Limb (tissue), 2 donors: ENCODE measurements around the gene DNAH12.
A peak's percentile ranks its signal among the peaks of the same experiment; 100 is the strongest.
"Not testable (repeated sequence)": the region's sequence is repeated elsewhere in the genome, so short reads cannot be mapped to it uniquely, and the experiment has no call there.

Experiments used
- DNase-seq, 2 donors: peaks; one replicate each; pipeline ENCODE4 v3.0.0-alpha.2; 2016; ENCODE audit errors: extremely low spot score in 2 of 2

Gene DNAH12

DNA sequence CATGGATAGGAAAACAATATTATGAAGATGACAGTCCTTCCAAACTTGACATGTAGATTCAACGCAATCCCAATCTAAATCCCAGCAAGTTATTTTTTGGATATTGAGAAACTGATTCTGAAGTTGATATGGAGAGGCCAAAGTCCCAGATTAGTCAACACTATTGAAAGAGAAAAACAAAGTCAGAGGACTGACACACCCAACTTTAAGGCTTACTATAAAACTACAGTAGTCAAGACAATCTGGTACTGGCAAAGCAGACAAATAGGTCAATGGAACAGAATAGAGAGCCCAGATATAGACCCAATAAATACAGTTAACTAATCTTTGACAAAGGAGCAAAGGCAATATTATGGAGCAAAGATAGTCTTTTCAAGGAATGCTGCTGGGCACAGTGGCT, 132.4 kb downstream of the DNAH12 start:
- no peak for DNase-seq

DNA sequence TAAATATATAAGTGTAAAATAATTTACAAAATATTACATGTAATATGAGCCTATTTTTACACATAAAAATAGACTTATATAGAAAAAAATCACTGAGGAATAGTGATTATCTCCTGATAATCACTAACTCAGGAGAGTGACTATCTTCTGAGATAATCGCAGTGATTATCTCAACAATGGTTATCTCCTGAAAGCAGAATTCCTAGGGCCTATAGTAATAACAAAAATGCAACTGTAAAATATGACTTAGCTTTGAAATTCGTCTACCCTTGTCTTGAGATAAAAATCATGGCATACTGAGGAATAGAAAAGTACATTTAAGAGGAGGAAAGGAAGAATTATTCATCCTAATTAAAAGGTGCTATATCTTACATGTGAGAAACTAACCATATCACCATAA, 134.7 kb downstream of the DNAH12 start:
- DNase-seq: no peak

DNA sequence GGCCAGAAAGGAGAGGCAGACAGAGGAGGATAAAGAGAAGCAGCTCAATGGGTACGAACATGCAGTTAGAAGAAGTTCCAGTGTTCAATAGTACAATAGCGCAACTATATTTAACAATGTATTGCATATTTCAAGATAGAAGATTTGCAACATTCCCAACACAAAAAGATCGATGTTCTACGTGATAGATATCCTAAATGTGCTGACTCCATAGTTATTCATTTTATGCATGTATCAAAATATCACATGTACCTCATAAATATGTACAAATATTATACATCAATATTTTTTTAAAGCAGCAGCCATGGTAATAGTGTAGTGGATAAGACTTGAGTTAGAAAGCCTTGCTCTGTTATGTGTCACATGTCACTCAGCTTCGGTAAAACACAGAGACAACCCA, 141.5 kb downstream of the DNAH12 start:
- no peak for DNase-seq

DNA sequence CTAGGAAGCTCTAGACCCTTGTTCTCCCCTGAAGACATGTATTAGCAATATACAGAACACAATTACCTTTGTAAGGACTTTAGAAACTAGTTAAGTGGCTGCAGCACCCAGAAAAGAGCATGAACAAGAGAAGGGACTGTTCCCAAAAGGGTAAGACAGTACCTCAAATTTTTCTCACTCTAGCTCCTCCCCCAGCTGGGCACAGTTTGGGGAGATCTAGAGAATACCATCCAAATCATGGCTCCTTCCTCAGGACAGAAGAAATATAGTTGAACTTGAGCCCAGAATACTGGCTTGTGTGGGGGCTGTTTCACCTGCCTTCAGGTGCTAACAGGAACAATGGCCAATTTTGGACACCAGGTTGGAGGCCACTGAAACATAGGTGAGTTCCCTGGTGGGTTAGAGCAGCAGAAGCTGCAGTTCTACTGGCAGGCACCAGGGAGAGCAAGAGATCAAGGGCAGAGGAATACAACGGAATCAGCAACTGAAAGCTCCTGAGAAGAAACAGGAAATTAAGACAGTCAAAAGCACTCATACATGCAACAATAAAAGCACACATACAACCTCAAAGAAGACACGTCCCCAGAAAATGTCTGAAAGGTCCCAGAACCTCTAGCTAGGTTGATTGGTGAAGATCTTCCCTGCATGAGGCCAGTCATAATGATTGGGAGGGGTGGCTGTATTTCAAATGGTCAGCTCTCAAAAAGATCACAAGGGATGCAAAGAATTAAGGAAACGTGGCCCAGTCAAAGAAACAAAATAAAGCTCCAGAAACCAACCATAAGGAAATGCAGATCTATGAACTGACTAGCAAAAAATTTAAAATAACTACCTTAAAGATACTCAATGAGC, 146.7 kb downstream of the DNAH12 start:
- peak in 1 of 2 donors; percentile 13 for DNase-seq

DNA sequence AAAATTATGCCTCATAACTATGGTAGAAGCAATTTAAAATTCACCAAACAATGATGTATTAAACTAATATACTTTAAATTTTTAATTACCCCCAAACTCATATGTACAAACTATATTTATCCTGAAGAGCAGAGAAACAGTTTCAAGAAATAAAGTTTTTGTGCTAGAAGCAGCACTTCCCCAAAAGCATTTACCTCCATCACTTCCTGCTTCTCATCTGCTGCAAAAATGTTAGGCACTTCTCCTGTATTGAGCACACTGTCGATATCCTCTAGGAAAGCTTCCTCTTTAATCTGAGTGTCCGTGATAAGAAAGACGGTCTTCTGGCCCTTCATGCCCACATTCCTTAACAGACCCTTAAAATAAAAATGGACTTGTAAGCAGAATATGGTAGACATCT, 150.2 kb downstream of the DNAH12 start:
- no peak for DNase-seq

DNA sequence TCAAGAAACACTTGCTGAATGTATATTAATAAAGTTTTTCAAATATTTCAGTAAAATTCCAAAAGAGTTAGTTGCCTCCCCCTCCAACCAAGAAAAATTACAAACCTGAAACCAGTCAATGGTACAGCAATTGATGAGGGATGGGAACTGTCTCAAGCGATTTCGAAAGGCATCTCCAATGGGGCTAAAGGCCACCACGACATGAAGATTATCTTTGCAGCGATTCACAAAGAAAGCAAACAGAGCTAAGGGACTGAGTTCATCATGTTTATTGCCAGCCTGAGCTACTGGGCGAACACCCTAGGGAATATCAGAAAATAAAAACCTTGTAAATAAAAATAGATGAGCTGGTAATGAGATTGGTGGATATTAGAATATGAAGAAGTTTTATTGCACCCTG, 152.4 kb downstream of the DNAH12 start:
- no peak for DNase-seq

DNA sequence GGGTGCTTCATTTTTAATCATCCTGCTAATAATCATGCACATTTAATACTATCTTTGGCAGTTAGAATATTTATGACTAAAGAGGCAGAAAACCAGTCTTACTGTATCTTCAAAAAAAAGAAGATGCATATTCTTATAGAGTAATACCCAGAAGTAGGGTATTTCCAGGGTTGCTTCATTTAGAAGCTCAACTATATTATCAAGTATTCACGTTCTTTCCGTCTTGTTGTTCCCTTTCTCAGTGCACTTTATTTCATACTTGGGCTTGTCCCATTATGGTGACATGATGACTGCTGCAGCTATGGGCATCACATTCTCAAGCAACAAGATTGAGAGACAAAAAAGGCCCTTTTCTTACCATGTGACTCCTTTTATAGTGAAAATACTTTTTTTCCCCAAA, 154.9 kb downstream of the DNAH12 start:
- DNase-seq: no peak

DNA sequence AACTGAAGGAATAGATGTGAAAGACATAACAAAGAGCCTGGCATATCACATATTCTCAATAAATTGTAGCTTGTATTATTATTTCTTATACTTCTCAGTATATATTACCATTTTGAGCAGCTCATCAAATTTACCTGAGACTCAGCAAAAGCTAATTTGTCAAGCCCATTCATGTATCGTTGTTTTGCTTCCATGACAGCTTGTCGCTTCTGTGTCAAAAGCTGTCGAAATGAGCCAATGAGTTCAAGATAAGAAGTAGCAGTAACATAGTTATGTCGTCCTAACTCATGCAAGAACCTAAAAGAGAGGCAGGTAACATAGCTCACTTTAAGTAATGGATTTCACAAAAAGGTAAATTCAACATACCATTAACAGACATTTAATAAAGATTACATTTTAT, 157.8 kb downstream of the DNAH12 start:
- no peak for DNase-seq

DNA sequence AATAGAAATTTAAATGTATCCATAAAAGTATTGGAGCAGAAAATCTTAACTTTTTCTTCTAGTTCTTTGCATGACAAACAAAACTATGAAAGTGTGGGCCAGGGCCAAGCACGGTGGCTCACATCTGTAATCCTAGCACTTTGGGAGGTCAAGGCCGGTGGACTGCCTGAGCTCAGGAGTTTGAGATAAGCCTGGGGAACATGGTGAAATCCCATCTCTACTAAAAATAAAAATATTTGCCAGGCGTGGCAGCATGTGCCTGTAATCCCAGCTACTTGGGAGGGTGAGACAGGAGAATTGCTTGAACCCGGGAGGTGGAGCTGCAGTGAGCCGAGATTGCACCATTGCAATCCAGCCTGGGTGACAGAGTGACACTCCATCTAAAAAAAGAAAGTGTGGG, 158.6 kb downstream of the DNAH12 start:
- no peak for DNase-seq

DNA sequence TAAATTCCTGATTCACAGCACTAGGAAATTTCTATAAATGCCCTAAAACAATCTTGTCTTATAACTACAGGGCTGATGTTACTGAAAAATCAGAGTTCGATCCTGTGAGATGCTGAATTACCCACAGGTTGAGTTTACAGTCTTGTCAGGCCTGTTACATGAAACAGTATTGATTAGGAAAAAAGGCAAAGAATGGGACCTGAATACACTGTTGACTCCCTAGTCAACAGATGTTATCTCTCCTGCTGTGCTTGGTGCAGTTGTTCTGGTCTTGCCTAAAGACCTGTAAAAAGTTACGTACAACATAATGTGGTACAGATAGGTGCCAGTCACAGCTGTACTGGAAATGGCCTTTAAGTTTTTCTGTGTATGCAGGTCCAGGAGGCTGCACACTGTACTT, 160.3 kb downstream of the DNAH12 start:
- no peak for DNase-seq

DNA sequence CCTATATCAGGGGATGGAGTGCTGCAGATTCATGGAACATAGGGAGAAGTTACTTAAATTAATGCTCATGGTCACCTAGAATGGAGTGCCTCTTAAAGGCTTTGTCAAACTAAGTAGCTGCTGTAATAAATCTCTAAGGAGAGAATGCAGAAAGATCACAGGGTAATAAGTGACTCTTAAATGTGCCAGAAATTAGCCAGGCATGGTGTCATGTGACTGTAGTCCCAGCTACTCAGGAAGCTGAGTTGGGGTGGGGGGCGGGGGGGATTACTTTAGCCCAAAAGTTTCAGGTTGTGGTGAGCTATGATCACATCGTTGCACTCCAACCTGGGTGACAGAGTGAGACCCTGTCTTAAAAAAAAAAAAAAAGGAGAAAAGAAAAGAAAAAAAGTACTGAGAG, 160.7 kb downstream of the DNAH12 start:
- no peak for DNase-seq

DNA sequence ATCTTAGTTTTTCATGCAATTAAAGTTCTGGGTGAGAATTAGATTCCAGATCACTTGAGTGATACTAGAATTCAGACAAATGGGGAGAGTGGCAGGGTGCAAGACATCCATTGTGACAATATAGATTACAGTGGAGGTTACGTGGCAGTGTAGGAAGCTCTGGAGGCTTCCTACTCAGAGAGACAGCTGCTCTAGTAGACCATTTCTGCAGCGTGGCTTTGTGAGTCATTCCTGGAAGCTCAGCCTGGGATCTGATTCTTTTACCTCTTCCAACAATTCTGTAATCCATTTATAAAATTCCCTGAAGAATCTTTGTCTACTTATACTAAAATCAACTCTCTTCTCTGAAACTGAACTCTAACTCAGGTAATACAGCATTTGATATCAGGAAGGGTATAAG, 161.2 kb downstream of the DNAH12 start:
- DNase-seq: no peak

DNA sequence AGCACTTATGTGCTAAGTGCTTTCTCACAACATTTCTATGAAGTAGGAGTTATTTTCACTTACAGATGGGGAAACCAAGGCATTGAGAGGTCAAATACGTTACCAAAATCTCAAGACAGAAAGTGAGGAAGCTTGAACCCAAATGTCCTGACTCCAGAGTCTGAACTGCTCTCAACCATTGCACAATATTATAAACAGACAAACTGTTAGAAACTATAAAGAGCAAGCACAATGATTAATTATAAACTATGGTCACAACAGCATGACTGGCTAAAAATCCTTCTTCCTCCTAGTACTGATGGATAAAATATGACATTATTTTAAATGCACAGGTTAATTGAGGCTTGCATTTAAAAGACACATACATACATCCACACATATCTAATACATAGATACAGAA, 173.8 kb downstream of the DNAH12 start:
- no peak for DNase-seq

DNA sequence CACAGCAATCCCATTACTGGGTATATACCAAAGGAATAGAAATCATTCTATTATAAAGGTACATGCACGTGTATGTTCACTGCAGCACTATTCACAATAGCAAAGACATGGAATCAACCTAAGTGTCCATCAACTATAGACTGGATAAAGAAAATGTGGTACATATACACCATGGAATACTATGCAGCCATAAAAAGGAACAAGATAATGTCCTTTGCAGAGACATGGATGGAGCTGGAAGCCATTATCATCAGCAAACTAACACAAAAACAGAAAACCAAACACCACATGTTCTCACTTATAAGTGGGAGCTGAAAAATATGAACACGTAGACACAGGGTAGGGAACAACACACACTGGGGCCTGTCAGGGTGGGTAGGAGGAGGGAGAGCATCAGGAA, 179.1 kb downstream of the DNAH12 start:
- not testable (repeated sequence) for DNase-seq

DNA sequence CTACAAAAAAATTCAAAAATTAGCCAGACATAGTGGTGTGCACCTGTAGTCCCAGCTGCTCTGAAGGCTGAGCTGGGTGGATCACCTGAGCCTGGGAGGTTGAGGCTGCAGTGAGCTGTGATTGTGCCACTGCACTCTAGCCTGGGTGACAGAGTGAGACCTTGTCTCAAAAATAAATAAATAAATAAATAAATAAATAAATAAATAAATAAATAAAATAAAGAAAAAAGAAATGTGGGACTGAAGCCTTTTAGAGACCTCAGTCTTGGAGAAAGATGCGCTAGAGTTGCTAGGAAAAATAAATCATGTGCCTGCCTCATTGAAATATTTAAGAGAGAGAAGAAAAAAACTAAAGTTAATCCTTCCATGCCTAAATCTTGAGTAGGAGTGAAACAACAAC, 187.9 kb downstream of the DNAH12 start:
- DNase-seq: not testable (repeated sequence)

DNA sequence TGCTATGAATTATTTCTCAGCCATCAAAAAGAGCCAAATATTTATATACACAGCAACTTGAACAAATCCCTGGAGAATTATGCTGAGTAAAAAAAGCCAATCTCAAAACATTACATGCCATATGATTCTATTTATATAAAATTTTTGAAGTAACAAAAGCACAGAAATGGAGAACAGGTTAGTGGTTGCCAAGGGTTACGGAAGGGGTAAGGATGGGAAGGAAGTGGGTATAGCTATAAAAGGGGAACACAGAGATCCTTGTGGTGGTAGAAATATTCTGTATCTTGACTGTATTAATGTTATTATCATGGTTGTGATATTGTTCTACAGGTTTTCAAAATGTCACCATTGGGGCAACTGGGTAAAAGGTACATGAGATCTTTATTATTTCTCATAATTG, 189.4 kb downstream of the DNAH12 start:
- no peak for DNase-seq

DNA sequence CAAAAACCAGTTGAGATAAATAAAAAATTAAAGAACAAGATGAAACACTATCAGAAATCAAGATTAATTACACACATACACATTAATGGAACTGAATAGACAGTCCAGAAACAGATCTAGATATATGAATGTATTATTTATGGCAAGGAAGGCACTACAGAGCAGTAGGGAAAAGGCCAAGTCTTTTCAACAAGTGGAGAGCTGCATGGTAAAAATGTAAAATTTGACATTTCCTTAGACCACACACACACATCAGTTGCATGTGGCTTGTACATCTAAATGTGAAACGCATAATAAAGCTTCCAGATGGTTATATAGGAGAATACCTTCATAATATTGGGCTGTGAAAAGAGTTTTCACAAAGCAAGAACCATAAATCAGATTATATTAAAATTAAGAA, 193.9 kb downstream of the DNAH12 start:
- DNase-seq: no peak

DNA sequence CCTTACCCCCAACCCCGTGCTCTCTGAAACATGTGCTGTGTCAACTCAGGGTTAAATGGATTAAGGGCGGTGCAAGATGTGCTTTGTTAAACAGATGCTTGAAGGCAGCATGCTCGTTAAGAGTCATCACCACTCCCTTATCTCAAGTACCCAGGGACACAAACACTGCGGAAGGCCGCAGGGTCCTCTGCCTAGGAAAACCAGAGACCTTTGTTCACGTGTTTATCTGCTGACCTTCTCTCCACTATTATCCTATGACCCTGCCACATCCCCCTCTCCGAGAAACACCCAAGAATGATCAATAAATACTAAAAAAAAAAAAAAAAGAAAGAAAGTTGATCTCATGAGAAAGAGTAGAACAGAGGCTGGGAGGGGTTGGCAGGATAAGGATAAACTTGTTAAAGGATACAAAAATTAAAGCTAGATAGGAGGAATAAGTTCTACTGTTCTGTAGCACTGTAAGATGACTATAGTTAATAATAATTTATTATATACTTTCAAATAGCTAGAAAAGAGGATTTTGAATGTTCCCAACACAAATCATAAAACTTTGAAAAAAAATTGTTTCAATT, 205.0 kb downstream of the DNAH12 start:
- DNase-seq: not testable (repeated sequence)

DNA sequence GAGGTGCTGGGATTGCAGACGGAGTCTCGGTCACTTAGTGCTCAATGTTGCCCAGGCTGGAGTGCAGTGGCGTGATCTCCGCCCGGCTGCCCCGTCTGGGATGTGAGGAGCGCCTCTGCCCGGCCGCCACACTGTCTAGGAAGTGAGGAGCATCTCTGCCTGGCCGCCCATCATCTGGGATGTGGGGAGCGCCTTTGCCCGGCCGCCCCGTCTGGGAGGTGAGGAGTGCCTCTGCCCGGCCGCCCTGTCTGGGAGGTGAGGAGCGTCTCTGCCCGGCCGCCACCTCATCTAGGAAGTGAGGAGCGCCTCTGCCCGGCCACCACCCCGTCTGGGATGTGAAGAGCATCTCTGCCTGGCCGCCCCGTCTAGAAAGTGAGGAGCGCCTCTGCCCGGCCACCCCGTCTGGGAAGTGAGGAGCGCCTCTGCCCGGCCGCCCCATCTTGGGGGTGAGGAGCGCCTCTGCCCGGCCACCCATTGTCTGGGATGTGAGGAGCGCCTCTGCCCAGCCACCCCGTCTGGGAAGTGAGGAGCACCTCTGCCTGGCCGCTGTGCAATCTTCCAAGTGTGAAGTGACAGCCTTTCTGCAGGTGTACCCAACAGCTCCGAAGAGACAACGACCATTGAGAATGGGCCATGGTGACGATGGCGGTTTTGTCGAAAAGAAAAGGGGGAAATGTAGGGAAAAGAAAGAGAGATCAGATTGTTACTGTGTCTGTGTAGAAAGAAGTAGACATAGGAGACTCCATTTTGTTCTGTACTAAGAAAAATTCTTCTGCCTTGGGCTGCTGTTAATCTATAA, 205.7 kb downstream of the DNAH12 start:
- not testable (repeated sequence) for DNase-seq

DNA sequence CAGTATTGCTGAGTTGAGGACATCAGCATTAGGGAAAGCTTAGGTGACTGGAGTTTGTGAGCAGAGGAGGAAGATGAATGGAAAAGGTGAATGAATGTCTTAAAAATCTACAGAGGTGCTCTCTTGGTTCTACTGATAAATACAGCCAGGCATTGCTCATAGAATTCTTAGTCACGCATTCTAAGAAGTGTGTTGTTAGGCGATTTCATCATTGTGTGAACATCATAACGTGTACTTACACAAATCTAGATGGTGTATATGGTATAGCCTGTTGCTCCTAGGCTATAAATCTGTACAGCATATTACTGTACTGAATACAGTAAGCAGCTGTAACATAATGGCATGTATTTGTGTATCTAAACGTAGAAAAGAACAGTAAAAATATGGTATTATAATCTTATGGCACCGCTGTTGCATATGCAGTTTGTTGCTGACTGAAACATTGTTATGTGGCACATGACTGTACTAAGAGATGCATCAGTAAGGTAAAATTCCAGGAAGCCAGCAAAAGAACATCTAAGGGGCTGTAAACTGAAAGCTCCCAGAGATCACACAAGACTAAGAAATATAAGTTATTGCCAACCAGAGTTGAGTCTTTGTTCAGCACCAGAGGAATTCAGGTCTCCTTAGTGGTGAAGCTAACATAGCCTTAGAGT, 208.7 kb downstream of the DNAH12 start:
- no peak for DNase-seq

DNA sequence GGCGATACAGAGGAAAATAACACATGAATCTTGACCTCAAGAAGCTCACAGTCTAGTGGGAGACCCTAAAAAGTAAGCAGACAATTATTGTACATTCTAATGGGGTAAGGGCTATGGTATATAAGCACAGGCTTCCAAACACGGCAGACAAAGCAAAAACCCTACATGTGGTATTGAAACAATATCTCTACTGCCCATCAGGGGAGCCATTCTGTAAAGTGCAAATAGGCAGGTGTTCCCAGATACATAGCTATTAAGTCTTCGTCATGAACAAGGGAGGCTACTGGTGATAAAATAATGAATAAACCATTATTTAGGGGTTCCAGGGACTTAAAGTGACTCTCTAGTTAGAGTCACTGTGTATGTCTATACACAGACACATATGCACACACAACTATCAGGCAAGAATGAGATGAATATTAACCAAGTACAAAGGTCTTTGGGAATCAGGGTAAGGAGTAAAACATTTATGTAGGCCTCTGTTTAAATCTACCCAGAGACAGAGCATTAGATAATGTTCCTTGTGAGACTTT, 213.0 kb downstream of the DNAH12 start:
- no peak for DNase-seq

DNA sequence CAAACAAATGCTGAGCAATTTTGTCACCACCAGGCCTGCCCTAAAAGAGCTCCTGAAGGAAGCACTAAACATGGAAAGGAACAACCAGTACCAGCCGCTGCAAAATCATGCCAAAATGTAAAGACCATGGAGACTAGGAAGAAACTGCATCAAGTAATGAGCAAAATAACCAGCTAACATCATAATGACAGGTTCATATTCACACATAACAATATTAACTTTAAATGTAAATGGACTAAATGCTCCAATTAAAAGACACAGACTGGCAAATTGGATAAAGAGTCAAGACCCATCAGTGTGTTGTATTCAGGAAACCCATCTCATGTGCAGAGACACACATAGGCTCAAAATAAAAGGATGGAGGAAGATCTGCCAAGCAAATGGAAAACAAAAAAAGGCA, 217.6 kb downstream of the DNAH12 start:
- DNase-seq: not testable (repeated sequence)
